Liver (tissue), 3 donors: ENCODE data around the gene HOXC13.

Experiments used
- ATF3 ChIP-seq: IDR thresholded peaks from 2 replicates; pipeline ENCODE4 v1.6.1; 2016; ENCODE audit warnings: antibody characterized with exemption
- CTCF ChIP-seq: fragments of 150-350 bp; IDR thresholded peaks from 2 replicates; pipeline ENCODE4 v1.5.1; 2017; ENCODE audit warnings: improper control_type of control experiment, low read depth, low read length; ENCODE audit not compliant: missing input control
- FOXA1 ChIP-seq: IDR thresholded peaks from 2 replicates; pipeline ENCODE4 v1.6.1; 2016; ENCODE audit warnings: antibody characterized with exemption
- FOXA2 ChIP-seq: IDR thresholded peaks from 2 replicates; pipeline ENCODE4 v1.6.1; 2016; ENCODE audit warnings: antibody characterized with exemption
- GABPA ChIP-seq, 2 donors: IDR thresholded peaks in 1 of 2; conservative IDR thresholded peaks in 1 of 2; 2 replicates each; pipeline ENCODE4 v1.6.1; 2016; ENCODE audit warnings: antibody characterized with exemption in 2 of 2, mild to moderate bottlenecking in 1 of 2, moderate library complexity in 1 of 2
- JUND ChIP-seq, 2 donors: IDR thresholded peaks; 2 replicates each; pipeline ENCODE4 v1.6.1; 2016; ENCODE audit warnings: antibody characterized with exemption in 2 of 2
- MAX ChIP-seq: IDR thresholded peaks from 2 replicates; pipeline ENCODE4 v1.6.1; 2016; ENCODE audit warnings: antibody characterized with exemption
- RAD21 ChIP-seq, 2 donors: IDR thresholded peaks; 2 replicates each; pipeline ENCODE4 v1.6.1; 2016; ENCODE audit warnings: antibody characterized with exemption in 2 of 2, mild to moderate bottlenecking in 2 of 2
- TAF1 ChIP-seq: conservative IDR thresholded peaks from 2 replicates; pipeline ENCODE4 v1.6.1; 2016; ENCODE audit warnings: antibody characterized with exemption, mild to moderate bottlenecking
- ZBTB33 ChIP-seq: IDR thresholded peaks from 2 replicates; pipeline ENCODE4 v1.6.1; 2016; ENCODE audit warnings: antibody characterized with exemption
- donor health status: healthy.
- donor health status: healthy.

- TF ChIP-seq CTCF: no peak
- TF ChIP-seq JUND (IDR thresholded peaks at IDR 0.05): no peak
- no peak for TF ChIP-seq FOXA1
- TF ChIP-seq ZBTB33: no peak
- TF ChIP-seq RAD21 (IDR thresholded peaks at IDR 0.05): no peak
- TF ChIP-seq FOXA2: no peak
- TF ChIP-seq TAF1: no peak
- no peak for TF ChIP-seq GABPA (IDR thresholded peaks at IDR 0.05 in 1 of 2, conservative IDR thresholded peaks at IDR 0.05 in 1 of 2)
- TF ChIP-seq MAX: no peak
- no peak for TF ChIP-seq ATF3
These were observed 51.9 kb downstream of the HOXC13 start for GRCh38 chr12:53990311-53991076.
